K562 (cell line): ENCODE results near the gene SLC38A11. TPM values are rescaled to one million over a fixed set of nuclear protein-coding genes. Genes with fewer than 3 reads are reported as not detected.

Experiments used
- ATAC-seq: fragments of 200-7000 bp; cut with Tn5 transposase; 3 replicates; pipeline ENCODE4 v1.9.1; 2020; ENCODE audit warnings: moderate library complexity
- BruUV-seq: library from RNA; stranded (reverse); fragments of 400-500 nt; replicated peaks from 2 replicates; lab custom pipeline; 2021; lab: Mats Ljungman, UMichigan
- CTCF ChIA-PET: fragments of 300-600 bp; formaldehyde crosslinking; extraction: SDS; loops from one replicate; lab custom pipeline; 2021; ENCODE audit warnings: low intra/inter-chr PET ratio; lab: Yijun Ruan, JAX
- POLR2A ChIA-PET: fragments of 300-600, 350-650 bp; sonication (Branson Sonifier 250); formaldehyde crosslinking; extraction: SDS; loops from one replicate; lab custom pipeline; 2021; ENCODE audit warnings: antibody characterized with exemption, inconsistent platforms; lab: Yijun Ruan, JAX
- DNase-seq, 4 experiments: peaks; one replicate each; pipeline versions ENCODE4 v3.0.0 to v3.0.0-alpha.2; 2011 to 2018; ENCODE audit warnings: low spot score in 3 of 4, mixed read lengths in 3 of 4; ENCODE audit errors: extremely low read depth in 1 of 4
- FAIRE-seq: peaks from 2 replicates; lab custom pipeline; 2011; peaks lifted over from hg19 to GRCh38; lab: Jason Lieb, UNC
- H2AFZ ChIP-seq: 2 replicates; pipeline ENCODE4 v1.6.0; 2011; ENCODE audit warnings: low read depth, low read length, control low read depth, inconsistent platforms
- H3K27ac ChIP-seq: fragments of 200-600 bp; 3 replicates; pipeline ENCODE4 v1.8.0; 2011; ENCODE audit warnings: low read depth, mild to moderate bottlenecking, control low read depth, inconsistent platforms, low read length, moderate library complexity, mixed read lengths; ENCODE audit errors: extremely low read depth
- H3K27me3 ChIP-seq, 2 experiments: fragments of 300-600 bp in 1 of 2; 2 replicates in 1 of 2; 3 replicates in 1 of 2; pipeline versions ENCODE4 v1.6.0 to v1.8.0; 2011; ENCODE audit warnings: inconsistent platforms in 2 of 2, low read length in 2 of 2, mild to moderate bottlenecking in 1 of 2, mixed read lengths in 1 of 2, moderate library complexity in 1 of 2; ENCODE audit not compliant: control insufficient read depth in 2 of 2, insufficient read depth in 2 of 2
- H3K36me3 ChIP-seq: fragments of 300-600 bp; 3 replicates; pipeline ENCODE4 v1.8.0; 2011; ENCODE audit warnings: mild to moderate bottlenecking, low read length, inconsistent platforms; ENCODE audit not compliant: control insufficient read depth, insufficient read depth
- H3K4me1 ChIP-seq, 2 experiments: fragments of 200-600 bp in 1 of 2; replicated peaks in 1 of 2; 2 replicates in 1 of 2; 3 replicates in 1 of 2; pipeline versions ENCODE4 v1.5.1 to v1.8.0; 2011; ENCODE audit warnings: inconsistent platforms in 2 of 2, low read length in 2 of 2, mild to moderate bottlenecking in 1 of 2, mixed read lengths in 1 of 2, moderate library complexity in 1 of 2; ENCODE audit not compliant: control insufficient read depth in 2 of 2, insufficient read depth in 2 of 2
- H3K4me2 ChIP-seq: 2 replicates; pipeline ENCODE4 v1.6.1; 2011; ENCODE audit warnings: low read length, control low read depth, inconsistent platforms, mixed read lengths; ENCODE audit not compliant: insufficient read depth
- H3K4me3 ChIP-seq: fragments of 200-600 bp; sonication (generic), shearing (Covaris generic); 2 replicates; pipeline ENCODE4 v1.5.1; 2016; ENCODE audit warnings: control low read depth, inconsistent platforms
- H3K79me2 ChIP-seq: fragments of 200-600 bp; 3 replicates; pipeline ENCODE4 v1.8.0; 2011; ENCODE audit warnings: low read length, inconsistent platforms; ENCODE audit not compliant: control insufficient read depth, insufficient read depth
- H3K9ac ChIP-seq, 2 experiments: 2 replicates each; pipeline versions ENCODE4 v1.6.0 to v1.6.1; 2011; ENCODE audit warnings: low read depth in 2 of 2, low read length in 2 of 2, control low read depth in 1 of 2, inconsistent platforms in 1 of 2, mild to moderate bottlenecking in 1 of 2, mixed read lengths in 1 of 2; ENCODE audit not compliant: insufficient read depth in 1 of 2
- H3K9me1 ChIP-seq: one replicate; pipeline ENCODE4 v1.6.0; 2011; ENCODE audit warnings: inconsistent platforms, mild to moderate bottlenecking, low read length, moderate library complexity; ENCODE audit not compliant: control insufficient read depth, insufficient read depth
- H3K9me3 ChIP-seq: replicated peaks from 2 replicates; pipeline ENCODE4 v1.5.1; 2011; ENCODE audit warnings: low read depth, low read length, inconsistent platforms; ENCODE audit not compliant: control insufficient read depth, insufficient read depth
- H4K20me1 ChIP-seq: replicated peaks from 2 replicates; pipeline ENCODE4 v1.6.1; 2011; ENCODE audit warnings: low read length, inconsistent platforms, mixed read lengths; ENCODE audit not compliant: control insufficient read depth, insufficient read depth
- EP300 ChIP-seq: IDR thresholded peaks from 2 replicates; pipeline ENCODE4 v1.6.1; 2012; ENCODE audit warnings: low read length, improper control_type of control experiment
- ESRRA ChIP-seq: fragments of 450-650 bp; IDR thresholded peaks from 2 replicates; pipeline ENCODE4 v1.6.1; 2014; ENCODE audit warnings: low read depth, mild to moderate bottlenecking, moderate library complexity, borderline replicate concordance
- NRF1 ChIP-seq, 2 experiments: fragments of 450-650 bp; IDR thresholded peaks in 1 of 2; conservative IDR thresholded peaks in 1 of 2; 2 replicates each; pipeline ENCODE4 v1.6.1; 2014; ENCODE audit warnings: mild to moderate bottlenecking in 2 of 2
- PYGO2 ChIP-seq: fragments of 450-650 bp; IDR thresholded peaks from 2 replicates; pipeline ENCODE4 v1.6.1; 2016; ENCODE audit warnings: mild to moderate bottlenecking, missing genetic modification characterization, moderate library complexity, missing compliant biosample characterization
- SMAD3 ChIP-seq: fragments of 450-650 bp; formaldehyde crosslinking; conservative IDR thresholded peaks from 2 replicates; pipeline ENCODE4 v1.4.0; 2020; ENCODE audit warnings: mild to moderate bottlenecking
- TFE3 ChIP-seq: fragments of 450-650 bp; formaldehyde crosslinking; IDR thresholded peaks from 2 replicates; pipeline ENCODE4 v1.4.0; 2020; ENCODE audit warnings: mild to moderate bottlenecking, mixed read lengths
- ZNF124 ChIP-seq: sonication (generic); formaldehyde crosslinking; IDR thresholded peaks from 2 replicates; pipeline ENCODE4 v1.8.1; 2022; ENCODE audit warnings: missing genetic modification reagents
- ZNF395 ChIP-seq: fragments of 200-800 bp; sonication (Bioruptor generic); IDR thresholded peaks from 2 replicates; pipeline ENCODE4 v1.6.1; 2017; ENCODE audit warnings: missing genetic modification characterization, missing compliant biosample characterization
- ZNF707 ChIP-seq: fragments of 250-450 bp; sonication (Bioruptor Pico); conservative IDR thresholded peaks from 2 replicates; pipeline ENCODE4 v1.8.0; 2022; ENCODE audit warnings: inconsistent platforms, mild to moderate bottlenecking, moderate library complexity
- whole genome bisulfite sequencing: fragments of 100-300 bp; shearing (Covaris generic); methylation state at CpG from one replicate; pipeline ENCODE4 v1.1.6; 2016; ENCODE audit warnings: low coverage, mixed read lengths; ENCODE audit not compliant: insufficient coverage; ENCODE audit errors: missing lambda C conversion rate; 5-methylcytosine and 5-hydroxymethylcytosine counted together
- in situ Hi-C: fragments of 300-500 bp; cut with MboI; formaldehyde crosslinking; loops from 4 replicates; pipeline ENCODE4 v1.15.0; 2018; ENCODE audit warnings: inconsistent platforms, mixed read lengths
- intact Hi-C: fragments of 100-400 bp; cut with micrococcal nuclease; formaldehyde crosslinking; loops from 2 replicates; pipeline ENCODE4 v1.14.2; 2022
- polyA plus RNA-seq, 8 experiments: library from polyadenylated mRNA; depleted of rRNA in 4 of 8; stranded (reverse) in 5 of 8; unstranded in 3 of 8; fragments of >200 nt; fragmentation: Nextera tagmentation in 2 of 8; fragmentation: Illumina TruSeq in 1 of 8; extraction: Ambion mirVana in 2 of 8; extraction: Trizol in 1 of 8; gene quantifications; 2 replicates each; pipeline versions ENCODE4 v1.2.1 to v1.2.3, GENCODE V29; 2011 to 2014; ENCODE audit warnings: inconsistent platforms in 1 of 8, missing spikeins in 1 of 8
- total RNA-seq, 7 experiments: library from RNA; depleted of rRNA in 6 of 7; stranded (reverse); fragments of >200 nt in 6 of 7; fragmentation: Illumina TruSeq in 2 of 7; extraction: Trizol in 2 of 7; gene quantifications; 2 replicates each; pipeline versions ENCODE4 v1.2.1 to v1.2.3, GENCODE V29; 2011 to 2021; ENCODE audit warnings: low replicate concordance in 1 of 7

Gene SLC38A11
- total and polyA plus RNA-seq, 9 of the 15 experiments (the other 6 are each of a cell fraction or from before 2014, with no cell fraction given), result not detected

- intact Hi-C loops, result no loop called here
- Histone ChIP-seq H3K27me3 (no peaks in the 10 kb centered on the region), H3K9me1 (no peaks in the 10 kb centered on the region), H3K79me2 (no peaks in the 10 kb centered on the region), H3K4me3 (no peak overlapping the region), H3K9ac (no peak overlapping the region), H3K9me3 (no peaks in the 10 kb centered on the region), H3K4me1 (no peaks in the 10 kb centered on the region), H3K4me2 (no peak overlapping the region), H2AFZ (no peak overlapping the region), H3K36me3 (no peaks in the 10 kb centered on the region), H4K20me1 (no peaks in the 10 kb centered on the region), H3K27ac (no peak overlapping the region)
- no peak for TF ChIP-seq SMAD3 (CRISPR knock-in tag)
- no peak for TF ChIP-seq EP300
- no peak for TF ChIP-seq ESRRA
- no peak for ATAC-seq
- ChIA-PET POLR2A (no interaction called here), CTCF (no interaction called here)
- in situ Hi-C loops, result no loop called here
- 0% methylated on average over 2 of the region's 2 CpGs for WGBS
- DNase-seq, result no peak
- no TSS peak for BruUV-seq
- no peak for FAIRE-seq
Measured at GRCh38 chr2:164967781-164968228, 12.5 kb upstream of the SLC38A11 start.

GRCh38 chr2:164967361-164967760, 12.0 kb upstream of the SLC38A11 start:
- Histone ChIP-seq H3K9me1 (no peaks in the 10 kb centered on the region), H3K4me1 (no peaks in the 10 kb centered on the region), H3K27ac (no peak overlapping the region), H3K27me3 (no peaks in the 10 kb centered on the region), H2AFZ (no peak overlapping the region), H3K4me2 (no peak overlapping the region), H3K79me2 (no peaks in the 10 kb centered on the region), H4K20me1 (no peaks in the 10 kb centered on the region), H3K36me3 (no peaks in the 10 kb centered on the region), H3K4me3 (no peak overlapping the region), H3K9me3 (no peaks in the 10 kb centered on the region; the same call in 1 of the 2 replicates), H3K9ac (no peak overlapping the region)
- FAIRE-seq (no peak), DNase-seq (no peak), ATAC-seq (no peak)
- WGBS, result 0% methylated on average over 2 of the region's 2 CpGs
- POLR2A ChIA-PET, result no interaction called here
- CTCF ChIA-PET, result no interaction called here
- intact Hi-C loops, result no loop called here
- BruUV-seq, result no TSS peak
- in situ Hi-C loops, result no loop called here
- TF ChIP-seq NRF1 (conservative IDR thresholded peaks at IDR 0.05 in 1 of 2, IDR thresholded peaks at IDR 0.05 in 1 of 2) (no peak), ZNF124 (no peak), ZNF707 (no peak), ZNF395 (CRISPR knock-in tag) (no peak), PYGO2 (no peak), TFE3 (no peak)
